Smooth muscle cell (in vitro differentiated cells): ENCODE measurements around the gene SLC2A6. TPM values are rescaled to one million over a fixed set of nuclear protein-coding genes. Genes with fewer than 3 reads are reported as not detected.

Experiments used
- DNase-seq: peaks from one replicate; lab custom pipeline; 2025; ENCODE audit not compliant: unreplicated experiment; lab: John Stamatoyannopoulos, UW
- H2AFZ ChIP-seq: fragments of 200-600 bp; sonication (generic); 2 replicates; pipeline ENCODE4 v1.6.0; 2016; ENCODE audit warnings: antibody characterized with exemption, low read depth, mild to moderate bottlenecking
- H3F3A ChIP-seq: fragments of 200-600 bp; sonication (generic); 2 replicates; pipeline ENCODE4 v1.6.0; 2017; ENCODE audit warnings: antibody characterized with exemption, low read depth
- H3K27ac ChIP-seq: fragments of 200-600 bp; sonication (generic); 2 replicates; pipeline ENCODE4 v1.5.1; 2016; ENCODE audit warnings: low read depth, mild to moderate bottlenecking
- H3K27me3 ChIP-seq: fragments of 200-600 bp; sonication (generic); 2 replicates; pipeline ENCODE4 v1.6.1; 2016; ENCODE audit warnings: low read depth, mild to moderate bottlenecking
- H3K36me3 ChIP-seq: fragments of 200-600 bp; sonication (generic); 2 replicates; pipeline ENCODE4 v1.5.1; 2016; ENCODE audit warnings: low read depth
- H3K4me1 ChIP-seq: fragments of 200-600 bp; sonication (generic); 2 replicates; pipeline ENCODE4 v1.5.1; 2016; ENCODE audit warnings: low read depth
- H3K4me2 ChIP-seq: fragments of 200-600 bp; sonication (generic); 2 replicates; pipeline ENCODE4 v1.6.0; 2016; ENCODE audit warnings: mild to moderate bottlenecking
- H3K4me3 ChIP-seq: fragments of 200-600 bp; sonication (generic); 2 replicates; pipeline ENCODE4 v1.5.1; 2016; ENCODE audit warnings: mild to moderate bottlenecking
- H3K79me2 ChIP-seq: fragments of 200-600 bp; sonication (generic); 2 replicates; pipeline ENCODE4 v1.6.0; 2016; ENCODE audit warnings: low read depth, mild to moderate bottlenecking
- H3K9ac ChIP-seq: fragments of 200-600 bp; sonication (generic); 2 replicates; pipeline ENCODE4 v1.6.0; 2016; ENCODE audit warnings: low read depth
- H3K9me3 ChIP-seq: fragments of 200-600 bp; sonication (generic); replicated peaks from 2 replicates; pipeline ENCODE4 v1.5.1; 2016; ENCODE audit warnings: low read depth
- H4K20me1 ChIP-seq: fragments of 200-600 bp; sonication (generic); 2 replicates; pipeline ENCODE4 v1.6.0; 2016; ENCODE audit warnings: low read depth
- WGBS: methylation state at CpG from one replicate; pipeline ENCODE4 v1.1.7; 2016; ENCODE audit warnings: low lambda C conversion rate; 5-methylcytosine and 5-hydroxymethylcytosine counted together
- polyA plus RNA-seq: library from polyadenylated mRNA; unstranded; fragments of >200 nt; fragmentation: Nextera tagmentation; extraction: Ambion mirVana; gene quantifications from 2 replicates; pipeline ENCODE4 v1.2.1, GENCODE V29; 2016
- total RNA-seq: library from RNA; depleted of rRNA; stranded (reverse); fragments of >200 nt; gene quantifications from 2 replicates; pipeline ENCODE4 v1.2.3, GENCODE V29; 2014
- TF ChIP-seq, protein P1 (sequence below): fragments of 200-600 bp; sonication (generic); IDR thresholded peaks from 2 replicates; pipeline ENCODE4 v1.5.1; 2017; ENCODE audit warnings: borderline replicate concordance, mild to moderate bottlenecking, antibody characterized with exemption; ENCODE audit not compliant: insufficient read depth, poor library complexity, severe bottlenecking

The SLC2A6 gene
- total and polyA plus RNA-seq, 2 experiments from 2014 or later: 13.8 to 21.0 TPM

DNA sequence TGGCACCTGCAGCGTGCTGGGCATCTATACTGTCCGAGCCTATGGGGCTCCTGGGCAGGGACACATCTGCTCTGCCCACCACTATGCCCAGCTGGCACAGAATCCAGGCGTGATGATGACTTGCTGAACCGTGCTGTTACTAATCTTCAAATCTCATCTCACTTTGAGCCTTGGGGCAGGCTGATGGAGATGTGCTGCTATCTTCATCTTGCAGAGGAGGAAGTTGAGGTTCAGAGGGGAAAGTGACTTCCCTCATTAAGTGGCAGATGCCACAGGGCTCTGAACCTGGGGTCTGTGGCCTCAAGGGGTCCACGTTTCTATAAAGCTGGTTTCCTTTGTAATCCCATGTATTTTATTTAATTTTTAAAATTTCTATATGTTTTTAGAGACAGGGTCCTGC lies 4.7 kb downstream of the SLC2A6 start:
- no peak for DNase-seq
- no peak overlapping the region for H2AFZ ChIP-seq
- peaks cover 11% of the 10 kb centered on the region for H3K4me1 ChIP-seq
- no peaks in the 10 kb centered on the region for H3K36me3 ChIP-seq
- TF ChIP-seq, protein P1, sequence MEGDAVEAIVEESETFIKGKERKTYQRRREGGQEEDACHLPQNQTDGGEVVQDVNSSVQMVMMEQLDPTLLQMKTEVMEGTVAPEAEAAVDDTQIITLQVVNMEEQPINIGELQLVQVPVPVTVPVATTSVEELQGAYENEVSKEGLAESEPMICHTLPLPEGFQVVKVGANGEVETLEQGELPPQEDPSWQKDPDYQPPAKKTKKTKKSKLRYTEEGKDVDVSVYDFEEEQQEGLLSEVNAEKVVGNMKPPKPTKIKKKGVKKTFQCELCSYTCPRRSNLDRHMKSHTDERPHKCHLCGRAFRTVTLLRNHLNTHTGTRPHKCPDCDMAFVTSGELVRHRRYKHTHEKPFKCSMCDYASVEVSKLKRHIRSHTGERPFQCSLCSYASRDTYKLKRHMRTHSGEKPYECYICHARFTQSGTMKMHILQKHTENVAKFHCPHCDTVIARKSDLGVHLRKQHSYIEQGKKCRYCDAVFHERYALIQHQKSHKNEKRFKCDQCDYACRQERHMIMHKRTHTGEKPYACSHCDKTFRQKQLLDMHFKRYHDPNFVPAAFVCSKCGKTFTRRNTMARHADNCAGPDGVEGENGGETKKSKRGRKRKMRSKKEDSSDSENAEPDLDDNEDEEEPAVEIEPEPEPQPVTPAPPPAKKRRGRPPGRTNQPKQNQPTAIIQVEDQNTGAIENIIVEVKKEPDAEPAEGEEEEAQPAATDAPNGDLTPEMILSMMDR: no peak
- no peak overlapping the region for H3K9ac ChIP-seq
- no peaks in the 10 kb centered on the region for H3K9me3 ChIP-seq
- peaks cover 15% of the 10 kb centered on the region for H4K20me1 ChIP-seq
- no peak overlapping the region for H3K4me2 ChIP-seq
- H3F3A ChIP-seq: no peaks in the 10 kb centered on the region
- no peaks in the 10 kb centered on the region for H3K27me3 ChIP-seq
- H3K79me2 ChIP-seq: peaks cover 12% of the 10 kb centered on the region
- H3K27ac ChIP-seq: no peak overlapping the region
- no peak overlapping the region for H3K4me3 ChIP-seq
- WGBS: 96% methylated on average over 5 of the region's 5 CpGs

DNA sequence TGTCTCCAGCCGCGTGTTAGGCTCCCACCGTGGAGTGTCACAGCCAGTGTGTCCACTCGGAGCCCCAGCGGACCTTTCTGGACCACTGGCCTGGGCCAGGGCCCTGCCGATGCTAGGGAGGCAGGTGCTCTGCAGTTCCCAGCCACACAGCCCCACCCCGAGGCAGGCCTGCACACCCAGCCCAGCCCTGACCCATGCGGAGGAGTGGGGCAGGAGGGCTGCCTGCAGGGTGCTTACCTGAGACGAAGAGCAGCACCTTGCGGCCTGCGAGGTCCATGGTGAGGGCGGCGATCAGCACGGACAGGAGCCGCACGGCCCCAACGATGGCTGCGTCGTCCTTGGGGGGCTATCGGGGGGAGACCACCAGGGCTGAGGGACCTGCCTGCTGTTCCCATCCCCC lies 5.2 kb downstream of the SLC2A6 start:
- no peak for DNase-seq
- 96% methylated on average over 20 of the region's 20 CpGs for WGBS
- Histone ChIP-seq H3K79me2 (peaks cover 11% of the 10 kb centered on the region), H3K4me3 (no peak overlapping the region), H3K4me2 (no peak overlapping the region), H3K36me3 (no peaks in the 10 kb centered on the region), H2AFZ (no peak overlapping the region), H3K9ac (no peak overlapping the region), H3F3A (no peaks in the 10 kb centered on the region), H3K27me3 (no peaks in the 10 kb centered on the region), H3K4me1 (peaks cover 10% of the 10 kb centered on the region), H3K27ac (no peak overlapping the region), H3K9me3 (no peaks in the 10 kb centered on the region), H4K20me1 (peaks cover 15% of the 10 kb centered on the region)
- TF ChIP-seq, protein P1: no peak

DNA sequence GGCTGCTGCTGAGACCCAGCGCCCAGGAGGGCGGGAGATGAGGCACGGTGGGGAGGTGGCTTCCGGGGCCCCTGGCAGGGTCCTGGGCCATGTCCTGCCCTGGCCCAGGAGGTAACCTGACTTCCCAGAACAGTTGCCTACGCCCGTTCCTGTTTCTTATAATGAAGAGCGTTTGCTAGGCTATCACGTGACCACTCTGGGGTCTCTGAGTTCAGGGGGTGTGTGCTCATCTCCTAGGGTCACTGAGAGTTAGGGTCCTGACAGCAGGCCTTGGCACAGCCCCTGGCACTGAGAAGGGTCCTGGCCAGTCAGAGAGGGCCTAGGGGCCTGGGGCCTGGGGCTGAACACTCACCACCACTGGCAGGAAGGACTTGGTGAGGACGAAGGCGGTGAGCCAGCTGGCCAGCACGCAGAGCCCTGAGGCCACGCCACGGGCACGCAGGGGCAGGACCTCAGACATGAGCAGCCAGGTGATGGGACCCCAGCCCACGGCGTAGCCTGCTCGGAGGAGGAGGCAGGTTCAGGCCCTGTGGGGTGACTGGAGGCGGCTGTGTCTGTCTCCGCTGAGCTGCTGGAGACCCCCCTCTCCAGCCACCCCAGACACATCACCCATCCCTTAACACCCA lies 6.0 kb downstream of the SLC2A6 start:
- peaks cover 15% of the 10 kb centered on the region for H4K20me1 ChIP-seq
- H3K79me2 ChIP-seq: peaks cover 2% of the 10 kb centered on the region

More for the DNA sequence above, 6.0 kb downstream of the SLC2A6 start:
- Histone ChIP-seq H3F3A (no peaks in the 10 kb centered on the region), H3K27me3 (no peaks in the 10 kb centered on the region), H3K4me1 (peaks cover 1% of the 10 kb centered on the region), H3K36me3 (no peaks in the 10 kb centered on the region), H3K4me3 (no peak overlapping the region), H3K9me3 (no peaks in the 10 kb centered on the region), H2AFZ (no peak overlapping the region), H3K9ac (no peak overlapping the region), H3K4me2 (no peak overlapping the region), H3K27ac (no peak overlapping the region)
- no peak for DNase-seq
- WGBS: 99% methylated on average over 19 of the region's 19 CpGs
- TF ChIP-seq, protein P1: no peak
